ENCODE results near the gene IDI2.

DNA sequence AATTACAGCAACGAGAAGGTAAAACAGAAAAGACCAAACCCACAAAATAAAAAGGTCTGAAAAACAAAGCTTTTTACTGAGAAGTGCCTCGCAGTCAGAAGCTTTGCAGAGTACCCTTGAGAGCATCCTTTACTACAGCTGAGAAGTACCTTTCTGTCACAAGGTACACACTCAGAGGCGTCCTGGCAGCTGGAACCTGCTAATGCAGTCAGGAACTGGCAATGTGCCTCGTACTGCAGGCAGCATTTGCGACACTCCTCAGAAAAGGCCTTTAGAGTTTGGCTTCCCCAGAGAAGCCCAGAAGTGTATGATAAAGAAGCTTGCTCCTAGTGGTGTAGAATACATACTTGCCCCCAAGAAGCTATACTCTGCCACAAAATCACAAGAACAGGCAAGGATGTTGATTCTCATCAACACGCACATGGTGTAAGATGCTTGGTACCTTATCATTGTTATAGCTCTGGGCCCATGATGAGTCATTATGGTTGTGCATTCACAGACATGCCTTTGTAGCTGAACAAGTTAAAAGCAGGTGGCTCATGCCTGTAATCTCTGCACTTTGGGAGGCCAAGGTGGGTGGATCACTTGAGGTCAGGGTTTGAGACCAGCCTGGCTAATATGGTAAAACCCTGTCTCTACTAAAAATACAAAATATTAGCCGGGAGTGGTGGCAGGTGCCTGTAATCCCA is 39.4 kb downstream of the IDI2 start:
- TF ChIP-seq GATA2 (IDR thresholded peaks at IDR 0.05; ENCODE audit: low read depth, low read length) (no peak), GATA3 (IDR thresholded peaks at IDR 0.05; ENCODE audit: low read depth, low read length) (no peak)
